Cardiac muscle cell (in vitro differentiated cells and primary cell): ENCODE results near the gene ETV7. TPM values are rescaled to one million over a fixed set of nuclear protein-coding genes. Genes with fewer than 3 reads are reported as not detected.

Experiments
- DNase-seq, 2 donors: peaks; one replicate each; pipeline versions ENCODE4 v3.0.0 to v3.0.0-alpha.2; 2010 to 2017; ENCODE audit warnings: low read depth in 1 of 2, low spot score in 1 of 2
- H3K27ac ChIP-seq: fragments of 200-600 bp; sonication (generic); 2 replicates; pipeline ENCODE4 v1.5.1; 2016
- H3K27me3 ChIP-seq: fragments of 200-600 bp; sonication (generic); 2 replicates; pipeline ENCODE4 v1.6.0; 2016; ENCODE audit warnings: control low read depth
- H3K36me3 ChIP-seq: fragments of 200-600 bp; sonication (generic); 2 replicates; pipeline ENCODE4 v1.5.1; 2016; ENCODE audit warnings: control low read depth
- H3K4me1 ChIP-seq: fragments of 200-600 bp; sonication (generic); 2 replicates; pipeline ENCODE4 v1.8.1; 2017; ENCODE audit warnings: low read depth, mild to moderate bottlenecking, mixed run types
- H3K4me3 ChIP-seq: fragments of 200-600 bp; sonication (generic); 2 replicates; pipeline ENCODE4 v1.5.1; 2016; ENCODE audit warnings: mild to moderate bottlenecking
- H3K9me3 ChIP-seq: fragments of 200-600 bp; sonication (generic); 2 replicates; pipeline ENCODE4 v1.5.1; 2017; ENCODE audit warnings: low read depth, mild to moderate bottlenecking, control low read depth
- CTCF ChIP-seq: IDR thresholded peaks from 2 replicates; pipeline ENCODE4 v1.5.1; 2012; ENCODE audit warnings: low read depth, mild to moderate bottlenecking, low read length
- polyA plus RNA-seq: library from polyadenylated mRNA; unstranded; fragments of >200 nt; fragmentation: Nextera tagmentation; extraction: Ambion mirVana; gene quantifications from 2 replicates; pipeline ENCODE4 v1.2.1, GENCODE V29; 2016
- total RNA-seq: library from RNA; depleted of rRNA; stranded (reverse); fragments of >200 nt; gene quantifications from 2 replicates; pipeline ENCODE4 v1.2.3, GENCODE V29; 2016

Gene ETV7
- total and polyA plus RNA-seq, 2 experiments from 2014 or later = 0.28 TPM; not detected in 1

GRCh38 chr6:36317623-36318022 is 69.8 kb downstream of the ETV7 start:
- Histone ChIP-seq H3K4me1 (no peaks in the 10 kb centered on the region), H3K9me3 (no peaks in the 10 kb centered on the region), H3K4me3 (no peak overlapping the region), H3K27ac (no peak overlapping the region), H3K27me3 (no peaks in the 10 kb centered on the region), H3K36me3 (no peaks in the 10 kb centered on the region)
- TF ChIP-seq CTCF = no peak
- DNase-seq = no peak

Other genes starting within 250 kb of the ETV7 start
- gene BRPF3, start 190.9 kb downstream of the ETV7 start, total RNA-seq = 17.3 and 22.3 TPM in 2 replicates
- 9.4 and 15.9 TPM in 2 replicates for gene BRPF3, start 190.9 kb downstream of the ETV7 start, polyA plus RNA-seq
- not detected in 2 replicates for gene PNPLA1, start 117.6 kb downstream of the ETV7 start, total RNA-seq
- gene PNPLA1, start 117.6 kb downstream of the ETV7 start, polyA plus RNA-seq = not detected in 2 replicates
- 0.12 TPM in 1 of 2 replicates, not detected in the other for gene BNIP5, start 50.8 kb downstream of the ETV7 start, total RNA-seq
- gene BNIP5, start 50.8 kb downstream of the ETV7 start, polyA plus RNA-seq = not detected in 2 replicates
- not detected in 2 replicates for gene PXT1, start 55.2 kb upstream of the ETV7 start, total RNA-seq
- 0.31 and 0.45 TPM in 2 replicates for gene PXT1, start 55.2 kb upstream of the ETV7 start, polyA plus RNA-seq
- 23.7 and 25.5 TPM in 2 replicates for gene KCTD20, start 55.3 kb upstream of the ETV7 start, total RNA-seq
- 22.0 and 28.0 TPM in 2 replicates for gene KCTD20, start 55.3 kb upstream of the ETV7 start, polyA plus RNA-seq
- gene STK38, start 159.8 kb upstream of the ETV7 start, total RNA-seq = 16.6 and 17.1 TPM in 2 replicates
- 22.5 and 35.3 TPM in 2 replicates for gene STK38, start 159.8 kb upstream of the ETV7 start, polyA plus RNA-seq
- gene SRSF3, start 206.7 kb upstream of the ETV7 start, total RNA-seq = 122 and 127 TPM in 2 replicates
- 160 and 184 TPM in 2 replicates for gene SRSF3, start 206.7 kb upstream of the ETV7 start, polyA plus RNA-seq